ENCODE results near the gene ATRN.

Gene ATRN

GRCh38 chr20:3557237-3557785 lies 86.5 kb downstream of the ATRN start:
- ChIA-PET POLR2A (no interaction called here), CTCF (interaction anchor here (0.5 to 1.2 kb wide), 2 partner anchors 153 to 156 kb away, joined by 3 to 5 read pairs; no protein-coding TSS in a partner anchor)
- no peak for TF ChIP-seq OVOL3 (tag by site-specific recombination; IDR thresholded peaks at IDR 0.05)
- Histone ChIP-seq H3K4me3 (ENCODE audit: low read depth, low read length) (no peak overlapping the region), H3K9me3 (ENCODE audit: control insufficient read depth, insufficient read depth, low read depth, low read length) (no peaks in the 10 kb centered on the region), H3K36me3 (ENCODE audit: control insufficient read depth in 2 of 2, insufficient read depth in 1 of 2, low read length in 2 of 2) (peaks cover 3 to 8% of the 10 kb centered on the region in 2 experiments; a peak in 2 of 3 replicates), H3K27ac (ENCODE audit: extremely low read depth, low read depth, low read length) (no peak overlapping the region), H3K4me1 (ENCODE audit: control insufficient read depth, insufficient read depth, low read length) (no peaks in the 10 kb centered on the region)

DNA sequence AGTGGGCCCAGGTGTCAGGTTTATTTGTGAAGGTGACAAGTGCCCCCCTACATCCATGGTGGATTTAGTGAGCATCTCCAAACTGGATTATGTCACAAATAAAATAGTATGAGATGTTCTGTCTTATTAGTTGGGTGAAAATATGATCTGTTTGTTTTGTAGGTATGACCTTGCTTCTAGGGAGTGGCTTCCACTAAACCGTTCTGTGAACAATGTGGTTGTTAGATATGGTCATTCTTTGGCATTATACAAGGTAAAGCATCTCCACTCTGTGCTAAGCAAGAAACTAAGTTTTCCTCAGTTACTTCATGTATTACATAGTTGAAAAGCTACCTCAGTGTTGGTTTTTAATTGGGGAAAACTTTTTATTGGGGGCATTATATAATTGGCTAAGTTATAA lies 88.4 kb downstream of the ATRN start:
- POLR2A ChIA-PET: interaction anchor here (0.6 kb wide), 1 partner anchor 507 kb away, joined by 3 read pairs; no protein-coding TSS in a partner anchor
- TF ChIP-seq, protein P1, sequence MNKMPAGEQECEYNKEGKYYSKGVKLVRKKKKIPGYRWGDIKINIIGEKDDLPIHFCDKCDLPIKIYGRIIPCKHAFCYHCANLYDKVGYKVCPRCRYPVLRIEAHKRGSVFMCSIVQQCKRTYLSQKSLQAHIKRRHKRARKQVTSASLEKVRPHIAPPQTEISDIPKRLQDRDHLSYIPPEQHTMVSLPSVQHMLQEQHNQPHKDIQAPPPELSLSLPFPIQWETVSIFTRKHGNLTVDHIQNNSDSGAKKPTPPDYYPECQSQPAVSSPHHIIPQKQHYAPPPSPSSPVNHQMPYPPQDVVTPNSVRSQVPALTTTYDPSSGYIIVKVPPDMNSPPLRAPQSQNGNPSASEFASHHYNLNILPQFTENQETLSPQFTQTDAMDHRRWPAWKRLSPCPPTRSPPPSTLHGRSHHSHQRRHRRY (tag by site-specific recombination; IDR thresholded peaks at IDR 0.05): no peak
- TF ChIP-seq KLF10 (tag by site-specific recombination; IDR thresholded peaks at IDR 0.05): no peak
- no peak for TF ChIP-seq ZNF623 (tag by site-specific recombination; IDR thresholded peaks at IDR 0.05)
- Histone ChIP-seq H3K9me3 (ENCODE audit: control insufficient read depth, insufficient read depth, low read depth, low read length) (no peaks in the 10 kb centered on the region), H3K4me1 (ENCODE audit: control insufficient read depth, insufficient read depth, low read length) (no peaks in the 10 kb centered on the region), H3K27ac (ENCODE audit: extremely low read depth, low read depth, low read length) (no peak overlapping the region), H3K36me3 (ENCODE audit: control insufficient read depth in 2 of 2, insufficient read depth in 1 of 2, low read length in 2 of 2) (peaks cover 7 to 8% of the 10 kb centered on the region in 2 experiments; a peak in 2 of 3 replicates), H3K4me3 (ENCODE audit: low read depth, low read length) (no peak overlapping the region)
- CTCF ChIA-PET: interaction anchor here (0.7 to 1.1 kb wide), 3 partner anchors 151 to 210 kb away, joined by 3 read pairs; no protein-coding TSS in a partner anchor

DNA sequence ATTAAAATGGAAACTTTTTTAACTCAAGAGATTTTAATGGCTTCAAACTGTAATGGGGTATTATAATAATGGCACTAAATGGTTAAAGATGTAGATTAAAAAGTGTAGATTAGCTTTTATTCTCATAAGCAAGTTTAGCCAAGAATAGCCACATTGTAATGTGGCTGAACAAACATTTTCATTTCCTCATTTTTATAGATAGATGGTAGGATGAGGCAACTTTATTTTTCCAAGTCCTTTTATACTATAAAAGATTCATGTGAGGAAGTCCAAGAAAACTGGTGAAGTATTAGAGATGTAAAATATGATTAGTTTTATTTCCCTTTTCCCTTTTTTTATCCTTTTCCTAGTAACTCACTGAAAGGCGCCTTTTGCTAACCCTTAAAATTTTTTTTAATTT lies 88.8 kb downstream of the ATRN start:
- Histone ChIP-seq H3K27ac (ENCODE audit: extremely low read depth, low read depth, low read length) (no peak overlapping the region), H3K4me1 (ENCODE audit: control insufficient read depth, insufficient read depth, low read length) (no peaks in the 10 kb centered on the region), H3K36me3 (ENCODE audit: control insufficient read depth in 2 of 2, insufficient read depth in 1 of 2, low read length in 2 of 2) (peaks cover 7 to 9% of the 10 kb centered on the region in 2 experiments; a peak in 2 of 3 replicates), H3K4me3 (ENCODE audit: low read depth, low read length) (no peak overlapping the region), H3K9me3 (ENCODE audit: control insufficient read depth, insufficient read depth, low read depth, low read length) (no peaks in the 10 kb centered on the region)
- TF ChIP-seq ZNF24 (tag by site-specific recombination; IDR thresholded peaks at IDR 0.05): no peak
- TF ChIP-seq, protein P2, sequence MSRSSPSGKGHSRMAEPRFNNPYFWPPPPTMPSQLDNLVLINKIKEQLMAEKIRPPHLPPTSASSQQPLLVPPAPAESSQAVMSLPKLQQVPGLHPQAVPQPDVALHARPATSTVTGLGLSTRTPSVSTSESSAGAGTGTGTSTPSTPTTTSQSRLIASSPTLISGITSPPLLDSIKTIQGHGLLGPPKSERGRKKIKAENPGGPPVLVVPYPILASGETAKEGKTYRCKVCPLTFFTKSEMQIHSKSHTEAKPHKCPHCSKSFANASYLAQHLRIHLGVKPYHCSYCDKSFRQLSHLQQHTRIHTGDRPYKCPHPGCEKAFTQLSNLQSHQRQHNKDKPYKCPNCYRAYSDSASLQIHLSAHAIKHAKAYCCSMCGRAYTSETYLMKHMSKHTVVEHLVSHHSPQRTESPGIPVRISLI (tag by site-specific recombination; IDR thresholded peaks at IDR 0.05): no peak
- no peak for TF ChIP-seq BCL11A (tag by site-specific recombination; IDR thresholded peaks at IDR 0.05; ENCODE audit: low read depth)
- TF ChIP-seq ZNF335 (tag by site-specific recombination; conservative IDR thresholded peaks at IDR 0.05): no peak
- no peak for TF ChIP-seq ZNF391 (tag by site-specific recombination; IDR thresholded peaks at IDR 0.05; ENCODE audit: borderline replicate concordance, low read depth)
- no peak for TF ChIP-seq ZNF280C (tag by site-specific recombination; IDR thresholded peaks at IDR 0.05)
- POLR2A ChIA-PET: interaction anchor here (0.6 kb wide), 1 partner anchor 507 kb away, joined by 3 read pairs; no protein-coding TSS in a partner anchor
- CTCF ChIA-PET: interaction anchor here (0.6 to 2.2 kb wide), 2 partner anchors 25 to 151 kb away, joined by 4 to 7 read pairs; no protein-coding TSS in a partner anchor

GRCh38 chr20:3560162-3560561 lies 89.3 kb downstream of the ATRN start:
- ChIA-PET POLR2A (no interaction called here), CTCF (interaction anchor here (0.6 to 2.2 kb wide), 2 partner anchors 24 to 151 kb away, joined by 4 to 7 read pairs; no protein-coding TSS in a partner anchor)
- no peaks in the 10 kb centered on the region for H3K9me3 ChIP-seq (ENCODE audit: control insufficient read depth, insufficient read depth, low read depth, low read length)
- no peaks in the 10 kb centered on the region for H3K4me1 ChIP-seq (ENCODE audit: control insufficient read depth, insufficient read depth, low read length)
- H3K27ac ChIP-seq (ENCODE audit: extremely low read depth, low read depth, low read length): no peak overlapping the region
- peak; percentile 60; the same call in 1 of the 2 replicates for TF ChIP-seq ZNF146 (tag by site-specific recombination; IDR thresholded peaks at IDR 0.05)
- TF ChIP-seq ZNF239 (tag by site-specific recombination; IDR thresholded peaks at IDR 0.05): no peak
- TF ChIP-seq PRDM1 (tag by site-specific recombination; IDR thresholded peaks at IDR 0.05): no peak
- no peak overlapping the region for H3K4me3 ChIP-seq (ENCODE audit: low read depth, low read length)
- H3K36me3 ChIP-seq (ENCODE audit: control insufficient read depth in 2 of 2, insufficient read depth in 1 of 2, low read length in 2 of 2): peaks cover 7 to 9% of the 10 kb centered on the region in 2 experiments; a peak in 2 of 3 replicates
